Muscle layer of duodenum (tissue), 2 donors: ENCODE results near the gene ITCH.

ENCODE experiments used
- H3K27ac ChIP-seq: one replicate; pipeline ENCODE4 v1.7.0; 2013; ENCODE audit warnings: mild to moderate bottlenecking, low read length
- H3K27me3 ChIP-seq: one replicate; pipeline ENCODE4 v1.7.0; 2013; ENCODE audit warnings: low read depth, mild to moderate bottlenecking, control low read depth, low read length
- H3K36me3 ChIP-seq, 2 donors: one replicate each; pipeline ENCODE4 v1.7.0; 2013; ENCODE audit warnings: low read length in 2 of 2, control low read depth in 1 of 2, mild to moderate bottlenecking in 1 of 2; ENCODE audit not compliant: insufficient read depth in 2 of 2, control insufficient read depth in 1 of 2
- H3K4me1 ChIP-seq, 2 donors: one replicate each; pipeline ENCODE4 v1.7.0; 2013; ENCODE audit warnings: low read length in 2 of 2, mild to moderate bottlenecking in 2 of 2, control low read depth in 1 of 2, moderate library complexity in 1 of 2; ENCODE audit not compliant: insufficient read depth in 2 of 2, control insufficient read depth in 1 of 2
- H3K4me3 ChIP-seq, 2 donors: one replicate each; pipeline ENCODE4 v1.7.0; 2013; ENCODE audit warnings: low read length in 2 of 2, low read depth in 1 of 2, mild to moderate bottlenecking in 1 of 2
- H3K9me3 ChIP-seq, 2 donors: one replicate each; pipeline ENCODE4 v1.7.0; 2013; ENCODE audit warnings: low read length in 2 of 2, control low read depth in 1 of 2, mild to moderate bottlenecking in 1 of 2; ENCODE audit not compliant: control insufficient read depth in 1 of 2
- donor health status: healthy.

Gene ITCH

GRCh38 chr20:34549291-34549928 is 186.3 kb downstream of the ITCH start:
- no peaks in the 10 kb centered on the region for H3K27me3 ChIP-seq
- H3K36me3 ChIP-seq = no peaks in the 10 kb centered on the region
- H3K27ac ChIP-seq = no peak overlapping the region
- H3K9me3 ChIP-seq = no peaks in the 10 kb centered on the region
- no peak overlapping the region for H3K4me3 ChIP-seq
- H3K4me1 ChIP-seq = no peaks in the 10 kb centered on the region

- Histone ChIP-seq H3K4me1 (no peaks in the 10 kb centered on the region), H3K4me3 (no peak overlapping the region), H3K27me3 (no peaks in the 10 kb centered on the region), H3K27ac (no peak overlapping the region), H3K9me3 (no peaks in the 10 kb centered on the region), H3K36me3 (no peaks in the 10 kb centered on the region)
Measured at GRCh38 chr20:34549929-34550305, 186.8 kb downstream of the ITCH start.

- Histone ChIP-seq H3K4me1 (no peaks in the 10 kb centered on the region), H3K36me3 (no peaks in the 10 kb centered on the region), H3K27me3 (no peaks in the 10 kb centered on the region), H3K4me3 (no peak overlapping the region), H3K27ac (no peak overlapping the region), H3K9me3 (no peaks in the 10 kb centered on the region)
Measured at GRCh38 chr20:34552569-34552968, 189.5 kb downstream of the ITCH start.

- no peak overlapping the region for H3K4me3 ChIP-seq
- H3K27ac ChIP-seq = no peak overlapping the region
- no peaks in the 10 kb centered on the region for H3K27me3 ChIP-seq
Measured at GRCh38 chr20:34553366-34553867, 190.3 kb downstream of the ITCH start.

GRCh38 chr20:34557936-34558319 is 194.9 kb downstream of the ITCH start:
- Histone ChIP-seq H3K36me3 (peaks cover 0 to 4% of the 10 kb centered on the region in 2 donors), H3K27ac (peak overlapping the region; percentile 58), H3K4me3 (peak overlapping the region; percentile 58 to 79), H3K9me3 (no peaks in the 10 kb centered on the region), H3K4me1 (peaks cover 0 to 3% of the 10 kb centered on the region in 2 donors), H3K27me3 (no peaks in the 10 kb centered on the region)

More at GRCh38 chr20:34553366-34553867, 190.3 kb downstream of the ITCH start:
- Histone ChIP-seq H3K4me1 (no peaks in the 10 kb centered on the region), H3K36me3 (no peaks in the 10 kb centered on the region), H3K9me3 (no peaks in the 10 kb centered on the region)

- H3K4me3 ChIP-seq = peak within 1 kb of the TSS; percentile 58 to 79
- H3K27me3 ChIP-seq = no peaks in the 10 kb centered on the region
- peaks cover 0 to 4% of the 10 kb centered on the region in 2 donors for H3K36me3 ChIP-seq
- peaks cover 0 to 3% of the 10 kb centered on the region in 2 donors for H3K4me1 ChIP-seq
- H3K9me3 ChIP-seq = no peaks in the 10 kb centered on the region
- H3K27ac ChIP-seq = peak within 1 kb of the TSS; percentile 58
Measured at GRCh38 chr20:34558320-34559218, 195.5 kb downstream of the ITCH start, which contains the start of gene MAP1LC3A. Gene MAP1LC3A, plus strand, starts transcription at chr20:34558718. Its CDS starts 151 bp downstream, at chr20:34558869.

GRCh38 chr20:34559311-34560140 is 196.5 kb downstream of the ITCH start:
- H3K4me3 ChIP-seq = peak overlapping the region; percentile 39 to 79
- H3K27me3 ChIP-seq = no peaks in the 10 kb centered on the region
- no peaks in the 10 kb centered on the region for H3K9me3 ChIP-seq
- peaks cover 0 to 3% of the 10 kb centered on the region in 2 donors for H3K4me1 ChIP-seq
- no peak overlapping the region for H3K27ac ChIP-seq
- H3K36me3 ChIP-seq = peaks cover 0 to 4% of the 10 kb centered on the region in 2 donors

GRCh38 chr20:34560141-34560523 is 197.1 kb downstream of the ITCH start:
- H3K36me3 ChIP-seq = peaks cover 0 to 4% of the 10 kb centered on the region in 2 donors
- H3K9me3 ChIP-seq = no peaks in the 10 kb centered on the region
- H3K4me3 ChIP-seq = no peak overlapping the region
- no peaks in the 10 kb centered on the region for H3K27me3 ChIP-seq
- H3K4me1 ChIP-seq = peaks cover 0 to 3% of the 10 kb centered on the region in 2 donors
- H3K27ac ChIP-seq = no peak overlapping the region

- H3K4me3 ChIP-seq = no peak overlapping the region
- H3K27me3 ChIP-seq = no peaks in the 10 kb centered on the region
- peaks cover 0 to 3% of the 10 kb centered on the region in 2 donors for H3K4me1 ChIP-seq
- H3K9me3 ChIP-seq = no peaks in the 10 kb centered on the region
- H3K27ac ChIP-seq = no peak overlapping the region
- peaks cover 0 to 4% of the 10 kb centered on the region in 2 donors for H3K36me3 ChIP-seq
Measured at GRCh38 chr20:34560614-34561013, 197.5 kb downstream of the ITCH start.
